A549 treated with AZD9567 at 1 μM for 4 hours (cell line): ENCODE results near the gene OR13C8. TPM values are rescaled to one million over a fixed set of nuclear protein-coding genes. Genes with fewer than 3 reads are reported as not detected.

Source experiments
- total RNA-seq: library from RNA; stranded (reverse); fragments of 200-300 nt; extraction: Qiagen RNA extraction; gene quantifications from 5 replicates; pipeline ENCODE4 v1.2.3, GENCODE V29; 2022; ENCODE audit not compliant: insufficient read depth

OR13C8 gene
- total RNA-seq = not detected in 5 replicates

GRCh38 chr9:104568868-104569267 is at the start of gene OR13C8:
OR13C8 (plus strand) TSS chr9:104569168; CDS start chr9:104569168, 0 bp downstream.

GRCh38 chr9:104527109-104527508 is 41.9 kb upstream of the OR13C8 start, which contains the start of gene OR13C4:
OR13C4 (minus strand) TSS chr9:104527209; CDS start chr9:104527209, 0 bp downstream.

GRCh38 chr9:104536756-104537155 is 32.2 kb upstream of the OR13C8 start, which contains the start of gene OR13C3:
OR13C3 (minus strand) TSS chr9:104536856; CDS start chr9:104536723, 133 bp downstream.

GRCh38 chr9:104599313-104599712 is 30.3 kb downstream of the OR13C8 start, which contains the start of gene OR13C5:
OR13C5 (minus strand) TSS chr9:104599413; CDS start chr9:104599413, 0 bp downstream.

GRCh38 chr9:104605527-104605926 is 36.6 kb downstream of the OR13C8 start, which contains the start of gene OR13C2:
OR13C2 (minus strand) TSS chr9:104605627; CDS start chr9:104605627, 0 bp downstream.

GRCh38 chr9:104618104-104618503 is 49.1 kb downstream of the OR13C8 start, which contains the start of gene OR13C9:
OR13C9 (minus strand) TSS chr9:104618204; CDS start chr9:104618204, 0 bp downstream.

Other genes with a start within 250 kb of the OR13C8 start
- gene OR13F1, start 64.9 kb upstream of the OR13C8 start, total RNA-seq = not detected in 5 replicates
- not detected in 5 replicates for gene OR13C4, start 42.0 kb upstream of the OR13C8 start, total RNA-seq
- not detected in 5 replicates for gene OR13C3, start 32.3 kb upstream of the OR13C8 start, total RNA-seq
- not detected in 5 replicates for gene OR13C5, start 30.2 kb downstream of the OR13C8 start, total RNA-seq
- gene OR13C2, start 36.5 kb downstream of the OR13C8 start, total RNA-seq = not detected in 5 replicates
- gene OR13C9, start 49.0 kb downstream of the OR13C8 start, total RNA-seq = not detected in 5 replicates
- not detected in 5 replicates for gene OR13D1, start 125.3 kb downstream of the OR13C8 start, total RNA-seq
- 10.2 to 19.8 TPM (median 14.9 TPM) in 5 replicates for gene NIPSNAP3A, start 178.5 kb downstream of the OR13C8 start, total RNA-seq
- gene NIPSNAP3B, start 195.0 kb downstream of the OR13C8 start, total RNA-seq = 0.24 to 0.68 TPM (median 0.65 TPM) in 4 of 5 replicates, not detected in the other